ENCODE data around the gene NF1. TPM values are rescaled to one million over a fixed set of nuclear protein-coding genes. Genes with fewer than 3 reads are reported as not detected.

The NF1 gene
- total RNA-seq, 1 donor from 2014 or later = 53.7 TPM

- Mint-ChIP-seq H3K27ac (ENCODE audit: unreplicated experiment) (no peak overlapping the region), H3K27me3 (ENCODE audit: low read depth, unreplicated experiment) (no peaks in the 10 kb centered on the region), H3K4me1 (ENCODE audit: low read depth, unreplicated experiment) (no peaks in the 10 kb centered on the region), H3K36me3 (ENCODE audit: low read depth, unreplicated experiment) (peaks cover 12% of the 10 kb centered on the region), H3K4me3 (ENCODE audit: unreplicated experiment) (no peak overlapping the region), H3K9me3 (ENCODE audit: unreplicated experiment) (no peaks in the 10 kb centered on the region)
- H3K27me3 ChIP-seq (ENCODE audit: insufficient read depth, low read length) = no peaks in the 10 kb centered on the region
- H4K20me1 ChIP-seq (ENCODE audit: insufficient read depth, low read length) = peaks cover 24% of the 10 kb centered on the region
- no peaks in the 10 kb centered on the region for H3K9me3 ChIP-seq (ENCODE audit: insufficient read depth, low read depth, low read length)
- peaks cover 52% of the 10 kb centered on the region for H3K79me2 ChIP-seq (ENCODE audit: insufficient read depth, low read length)
- H3K4me1 ChIP-seq (ENCODE audit: insufficient read depth, low read length) = no peaks in the 10 kb centered on the region
- H3K4me2 ChIP-seq (ENCODE audit: low read length) = no peak overlapping the region
- no peak for TF ChIP-seq EZH2 (IDR thresholded peaks at IDR 0.05; ENCODE audit: insufficient read depth, low read length)
- FAIRE-seq (no peak), DNase-seq (ENCODE audit: low read depth) (no peak)
- no peak overlapping the region for H2AFZ ChIP-seq (ENCODE audit: low read depth, low read length)
- no peak overlapping the region for H3K4me3 ChIP-seq (ENCODE audit: insufficient read depth, low read depth, low read length)
- H3K27ac ChIP-seq (ENCODE audit: low read depth, low read length) = no peak overlapping the region
- no peak overlapping the region for H3K9ac ChIP-seq (ENCODE audit: low read length)
- H3K36me3 ChIP-seq (ENCODE audit: insufficient read depth, low read length) = no peaks in the 10 kb centered on the region
Observed at GRCh38 chr17:31147507-31148202, 52.9 kb downstream of the NF1 start.

GRCh38 chr17:31148205-31148604, 53.4 kb downstream of the NF1 start:
- Histone ChIP-seq H3K4me1 (ENCODE audit: insufficient read depth, low read length) (no peaks in the 10 kb centered on the region), H3K9ac (ENCODE audit: low read length) (no peak overlapping the region), H3K79me2 (ENCODE audit: insufficient read depth, low read length) (peaks cover 52% of the 10 kb centered on the region), H3K4me3 (ENCODE audit: insufficient read depth, low read depth, low read length) (no peak overlapping the region), H3K9me3 (ENCODE audit: insufficient read depth, low read depth, low read length) (no peaks in the 10 kb centered on the region), H3K36me3 (ENCODE audit: insufficient read depth, low read length) (no peaks in the 10 kb centered on the region), H3K27ac (ENCODE audit: low read depth, low read length) (no peak overlapping the region), H2AFZ (ENCODE audit: low read depth, low read length) (no peak overlapping the region), H3K27me3 (ENCODE audit: insufficient read depth, low read length) (no peaks in the 10 kb centered on the region), H4K20me1 (ENCODE audit: insufficient read depth, low read length) (peaks cover 22% of the 10 kb centered on the region), H3K4me2 (ENCODE audit: low read length) (no peak overlapping the region)
- TF ChIP-seq EZH2 (IDR thresholded peaks at IDR 0.05; ENCODE audit: insufficient read depth, low read length) (no peak), CTCF (IDR thresholded peaks at IDR 0.05; ENCODE audit: insufficient read depth, low read depth, low read length) (no peak)
- Mint-ChIP-seq H3K9me3 (ENCODE audit: unreplicated experiment) (no peaks in the 10 kb centered on the region), H3K36me3 (ENCODE audit: low read depth, unreplicated experiment) (peaks cover 12% of the 10 kb centered on the region), H3K4me3 (ENCODE audit: unreplicated experiment) (no peak overlapping the region), H3K27ac (ENCODE audit: unreplicated experiment) (no peak overlapping the region), H3K27me3 (ENCODE audit: low read depth, unreplicated experiment) (no peaks in the 10 kb centered on the region), H3K4me1 (ENCODE audit: low read depth, unreplicated experiment) (no peaks in the 10 kb centered on the region)
- FAIRE-seq (no peak), DNase-seq (ENCODE audit: low read depth) (peak; percentile 14)

GRCh38 chr17:31152271-31152670, 57.5 kb downstream of the NF1 start:
- H3K27me3 Mint-ChIP-seq (ENCODE audit: low read depth, unreplicated experiment) = no peaks in the 10 kb centered on the region
- FAIRE-seq (no peak), DNase-seq (ENCODE audit: low read depth) (no peak)
- Histone ChIP-seq H3K4me3 (ENCODE audit: insufficient read depth, low read depth, low read length) (no peak overlapping the region), H4K20me1 (ENCODE audit: insufficient read depth, low read length) (peaks cover 12% of the 10 kb centered on the region), H3K36me3 (ENCODE audit: insufficient read depth, low read length) (no peaks in the 10 kb centered on the region), H3K79me2 (ENCODE audit: insufficient read depth, low read length) (peaks cover 26% of the 10 kb centered on the region), H3K4me2 (ENCODE audit: low read length) (no peak overlapping the region), H3K4me1 (ENCODE audit: insufficient read depth, low read length) (peaks cover 18% of the 10 kb centered on the region), H2AFZ (ENCODE audit: low read depth, low read length) (no peak overlapping the region), H3K9me3 (ENCODE audit: insufficient read depth, low read depth, low read length) (no peaks in the 10 kb centered on the region), H3K9ac (ENCODE audit: low read length) (no peak overlapping the region), H3K27ac (ENCODE audit: low read depth, low read length) (no peak overlapping the region), H3K27me3 (ENCODE audit: insufficient read depth, low read length) (no peaks in the 10 kb centered on the region)
- no peak overlapping the region for H3K4me3 Mint-ChIP-seq (ENCODE audit: unreplicated experiment)
- H3K27ac Mint-ChIP-seq (ENCODE audit: unreplicated experiment) = no peak overlapping the region
- peaks cover 19% of the 10 kb centered on the region for H3K4me1 Mint-ChIP-seq (ENCODE audit: low read depth, unreplicated experiment)
- H3K36me3 Mint-ChIP-seq (ENCODE audit: low read depth, unreplicated experiment) = peaks cover 4% of the 10 kb centered on the region
- TF ChIP-seq EZH2 (IDR thresholded peaks at IDR 0.05; ENCODE audit: insufficient read depth, low read length) (no peak), CTCF (IDR thresholded peaks at IDR 0.05; ENCODE audit: insufficient read depth, low read depth, low read length) (no peak)
- H3K9me3 Mint-ChIP-seq (ENCODE audit: unreplicated experiment) = no peaks in the 10 kb centered on the region

Measured in astrocyte (in vitro differentiated cells and primary cell).